Peyer's patch (tissue), 4 donors: ENCODE results near the gene TNC. TPM values are rescaled to one million over a fixed set of nuclear protein-coding genes. Genes with fewer than 3 reads are reported as not detected.

ENCODE experiments used
- DNase-seq, 3 donors: peaks; one replicate each; pipeline ENCODE4 v3.0.0-alpha.2; 2017 to 2019
- H3K27ac ChIP-seq, 4 donors: fragments of 200-600 bp; sonication (generic); one replicate each; pipeline ENCODE4 v1.5.1; 2016 to 2019
- H3K27me3 ChIP-seq, 2 donors: fragments of 200-600 bp; sonication (generic); one replicate each; pipeline ENCODE4 v1.5.1; 2019
- H3K36me3 ChIP-seq, 3 donors: fragments of 200-600 bp; sonication (generic); one replicate each; pipeline ENCODE4 v1.5.1; 2016 to 2019
- H3K4me1 ChIP-seq, 4 donors: fragments of 200-600 bp; sonication (generic); one replicate each; pipeline ENCODE4 v1.5.1; 2016 to 2019
- H3K4me3 ChIP-seq, 4 donors: fragments of 200-600 bp; sonication (generic); 1 replicate in 3 of 4; 2 replicates in 1 of 4; pipeline ENCODE4 v1.5.1; 2016 to 2019; ENCODE audit warnings: mild to moderate bottlenecking in 1 of 4
- H3K9me3 ChIP-seq, 4 donors: fragments of 200-600 bp; sonication (generic); one replicate each; pipeline ENCODE4 v1.5.1; 2016 to 2019; ENCODE audit warnings: mild to moderate bottlenecking in 1 of 4
- CTCF ChIP-seq, 6 experiments: fragments of 450-650 bp in 4 of 6; fragments of 200-600 bp in 2 of 6; sonication (generic) in 1 of 6; IDR thresholded peaks; one replicate each; pipeline ENCODE4 v1.5.1; 2017 to 2019; ENCODE audit warnings: antibody characterized with exemption in 6 of 6, mild to moderate bottlenecking in 3 of 6, moderate library complexity in 1 of 6
- POLR2A ChIP-seq, 2 donors: fragments of 450-650 bp; IDR thresholded peaks; one replicate each; pipeline ENCODE4 v1.5.1; 2017; ENCODE audit warnings: antibody characterized with exemption in 2 of 2, mild to moderate bottlenecking in 2 of 2, moderate library complexity in 2 of 2
- total RNA-seq, 4 donors: library from RNA; depleted of rRNA; stranded (reverse); fragments of >200 nt; gene quantifications; one replicate each; pipeline ENCODE4 v1.1.0, GENCODE V29; 2016

Gene TNC
- total RNA-seq, 4 donors from 2014 or later = 14.5 to 97.4 (median 38.4) TPM

- Histone ChIP-seq H3K27me3 (no peaks in the 10 kb centered on the region), H3K27ac (no peak overlapping the region), H3K4me1 (no peaks in the 10 kb centered on the region), H3K4me3 (no peak overlapping the region), H3K36me3 (peaks cover 0 to 13% (median 0%) of the 10 kb centered on the region in 3 donors), H3K9me3 (no peaks in the 10 kb centered on the region)
- TF ChIP-seq CTCF (IDR thresholded peaks at IDR 0.05) (no peak), POLR2A (IDR thresholded peaks at IDR 0.05) (no peak)
- DNase-seq = no peak
Measured at GRCh38 chr9:115084157-115084556, 33.8 kb downstream of the TNC start.

- H3K4me3 ChIP-seq = no peak overlapping the region
- TF ChIP-seq POLR2A (IDR thresholded peaks at IDR 0.05) (no peak), CTCF (IDR thresholded peaks at IDR 0.05) (no peak)
- no peaks in the 10 kb centered on the region for H3K27me3 ChIP-seq
- no peaks in the 10 kb centered on the region for H3K9me3 ChIP-seq
- no peak overlapping the region for H3K27ac ChIP-seq
- peaks cover 0 to 10% (median 0%) of the 10 kb centered on the region in 3 donors for H3K36me3 ChIP-seq
- H3K4me1 ChIP-seq = no peaks in the 10 kb centered on the region
- DNase-seq = no peak
Measured at GRCh38 chr9:115080242-115080641, 37.7 kb downstream of the TNC start.

- TF ChIP-seq POLR2A (IDR thresholded peaks at IDR 0.05) = no peak
- TF ChIP-seq CTCF (IDR thresholded peaks at IDR 0.05) = no peak
Measured at GRCh38 chr9:115079156-115079555, 38.8 kb downstream of the TNC start.

GRCh38 chr9:115073456-115073855 is 44.5 kb downstream of the TNC start:
- peaks cover 0 to 14% (median 0%) of the 10 kb centered on the region in 3 donors for H3K36me3 ChIP-seq
- no peak overlapping the region for H3K27ac ChIP-seq
- DNase-seq = no peak
- no peak overlapping the region for H3K4me3 ChIP-seq
- H3K27me3 ChIP-seq = no peaks in the 10 kb centered on the region
- no peaks in the 10 kb centered on the region for H3K4me1 ChIP-seq
- no peak for TF ChIP-seq CTCF (IDR thresholded peaks at IDR 0.05)
- no peak for TF ChIP-seq POLR2A (IDR thresholded peaks at IDR 0.05)
- no peaks in the 10 kb centered on the region for H3K9me3 ChIP-seq

More at GRCh38 chr9:115079156-115079555, 38.8 kb downstream of the TNC start:
- no peak overlapping the region for H3K4me3 ChIP-seq
- peaks cover 0 to 10% (median 0%) of the 10 kb centered on the region in 3 donors for H3K36me3 ChIP-seq
- H3K4me1 ChIP-seq = no peaks in the 10 kb centered on the region
- DNase-seq = no peak
- no peaks in the 10 kb centered on the region for H3K27me3 ChIP-seq
- H3K9me3 ChIP-seq = no peaks in the 10 kb centered on the region
- H3K27ac ChIP-seq = no peak overlapping the region

DNA sequence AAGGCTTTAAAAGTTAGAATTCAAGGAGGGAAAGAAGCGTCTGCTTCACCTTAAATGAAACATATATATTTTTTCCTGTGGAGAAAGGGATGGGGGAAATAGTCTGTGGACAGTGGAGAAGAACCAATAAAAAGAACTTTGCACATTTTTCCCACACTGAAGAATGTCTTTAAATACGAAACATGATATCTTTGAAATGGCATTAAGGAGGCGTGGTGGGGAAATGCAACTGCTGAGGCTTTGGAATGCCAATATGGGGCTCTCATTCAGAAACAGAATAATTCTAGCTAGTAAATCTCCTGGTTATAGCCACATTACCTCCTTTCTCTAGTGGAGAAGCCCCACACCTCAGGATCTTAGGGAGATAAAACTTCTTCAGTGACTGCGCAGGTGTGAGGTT is 46.8 kb downstream of the TNC start:
- TF ChIP-seq POLR2A (IDR thresholded peaks at IDR 0.05) = no peak
- TF ChIP-seq CTCF (IDR thresholded peaks at IDR 0.05) = no peak
- Histone ChIP-seq H3K9me3 (no peaks in the 10 kb centered on the region), H3K36me3 (peaks cover 0 to 8% (median 0%) of the 10 kb centered on the region in 3 donors), H3K27ac (peak overlapping the region in 1 of 4 donors; percentile 47), H3K4me3 (no peak overlapping the region), H3K27me3 (no peaks in the 10 kb centered on the region), H3K4me1 (no peaks in the 10 kb centered on the region)
- no peak for DNase-seq

DNA sequence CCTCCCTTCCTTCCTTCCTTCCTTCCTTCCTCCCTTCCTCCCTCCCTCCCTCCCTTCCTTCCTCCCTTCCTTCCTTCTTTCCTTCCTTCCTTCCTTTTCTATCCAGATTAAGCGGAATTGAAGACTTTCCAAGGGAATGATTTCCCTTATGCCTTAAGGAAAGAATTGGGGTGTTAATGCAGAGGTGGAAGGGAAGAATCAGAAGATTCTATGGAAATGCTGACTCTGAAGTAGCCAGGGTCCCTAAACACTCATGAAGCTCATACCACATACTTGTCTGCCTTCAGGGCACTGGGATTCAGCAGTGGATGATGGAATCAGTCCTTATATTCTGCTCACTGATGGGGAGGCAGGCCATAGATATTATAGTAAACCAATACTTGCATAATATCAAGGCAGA is 48.2 kb downstream of the TNC start:
- no peaks in the 10 kb centered on the region for H3K9me3 ChIP-seq
- TF ChIP-seq CTCF (IDR thresholded peaks at IDR 0.05) (no peak), POLR2A (IDR thresholded peaks at IDR 0.05) (no peak)
- H3K36me3 ChIP-seq = peaks cover 0 to 8% (median 0%) of the 10 kb centered on the region in 3 donors
- DNase-seq = no peak
- no peak overlapping the region for H3K4me3 ChIP-seq
- H3K27ac ChIP-seq = peak overlapping the region in 2 of 4 donors; percentile 35 to 47
- H3K4me1 ChIP-seq = no peaks in the 10 kb centered on the region
- H3K27me3 ChIP-seq = no peaks in the 10 kb centered on the region
